ENCODE measurements around the gene TUBA3E.
"Not testable (repeated sequence)": the region's sequence is repeated elsewhere in the genome, so short reads cannot be mapped to it uniquely, and the experiment has no call there.

DNA sequence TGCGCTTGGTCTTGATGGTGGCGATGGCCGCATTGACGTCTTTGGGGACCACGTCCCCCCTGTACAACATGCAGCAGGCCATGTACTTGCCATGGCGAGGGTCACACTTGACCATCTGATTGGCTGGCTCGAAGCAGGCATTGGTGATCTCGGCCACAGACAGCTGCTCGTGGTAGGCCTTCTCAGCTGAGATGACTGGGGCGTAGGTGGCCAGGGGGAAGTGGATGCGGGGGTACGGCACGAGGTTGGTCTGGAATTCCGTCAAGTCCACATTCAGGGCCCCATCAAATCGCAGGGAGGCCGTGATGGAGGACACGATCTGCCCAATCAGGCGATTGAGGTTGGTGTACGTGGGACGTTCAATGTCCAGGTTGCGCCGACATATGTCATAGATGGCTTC is 4.4 kb downstream of the TUBA3E start:
- TF ChIP-seq, protein P1, sequence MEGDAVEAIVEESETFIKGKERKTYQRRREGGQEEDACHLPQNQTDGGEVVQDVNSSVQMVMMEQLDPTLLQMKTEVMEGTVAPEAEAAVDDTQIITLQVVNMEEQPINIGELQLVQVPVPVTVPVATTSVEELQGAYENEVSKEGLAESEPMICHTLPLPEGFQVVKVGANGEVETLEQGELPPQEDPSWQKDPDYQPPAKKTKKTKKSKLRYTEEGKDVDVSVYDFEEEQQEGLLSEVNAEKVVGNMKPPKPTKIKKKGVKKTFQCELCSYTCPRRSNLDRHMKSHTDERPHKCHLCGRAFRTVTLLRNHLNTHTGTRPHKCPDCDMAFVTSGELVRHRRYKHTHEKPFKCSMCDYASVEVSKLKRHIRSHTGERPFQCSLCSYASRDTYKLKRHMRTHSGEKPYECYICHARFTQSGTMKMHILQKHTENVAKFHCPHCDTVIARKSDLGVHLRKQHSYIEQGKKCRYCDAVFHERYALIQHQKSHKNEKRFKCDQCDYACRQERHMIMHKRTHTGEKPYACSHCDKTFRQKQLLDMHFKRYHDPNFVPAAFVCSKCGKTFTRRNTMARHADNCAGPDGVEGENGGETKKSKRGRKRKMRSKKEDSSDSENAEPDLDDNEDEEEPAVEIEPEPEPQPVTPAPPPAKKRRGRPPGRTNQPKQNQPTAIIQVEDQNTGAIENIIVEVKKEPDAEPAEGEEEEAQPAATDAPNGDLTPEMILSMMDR (IDR thresholded peaks at IDR 0.05; ENCODE audit: low read depth, low read length) = not testable (repeated sequence)
- TF ChIP-seq POLR2A (IDR thresholded peaks at IDR 0.05; ENCODE audit: extremely low read depth, insufficient read length) = not testable (repeated sequence)
- TF ChIP-seq, protein P2, sequence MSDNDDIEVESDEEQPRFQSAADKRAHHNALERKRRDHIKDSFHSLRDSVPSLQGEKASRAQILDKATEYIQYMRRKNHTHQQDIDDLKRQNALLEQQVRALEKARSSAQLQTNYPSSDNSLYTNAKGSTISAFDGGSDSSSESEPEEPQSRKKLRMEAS (IDR thresholded peaks at IDR 0.05; ENCODE audit: low read depth, low read length) = not testable (repeated sequence)
